Hematopoietic multipotent progenitor cell treated with erythropoietin and hydrocortisone succinate and interleukin-3 and kit ligand, for 8 days (in vitro differentiated cells): ENCODE data around the gene SMC4.
"Not testable (repeated sequence)": the region's sequence is repeated elsewhere in the genome, so short reads cannot be mapped to it uniquely, and the experiment has no call there.

Experiments used
- DNase-seq: peaks from one replicate; pipeline ENCODE4 v3.0.0-alpha.2; 2015

SMC4 gene

GRCh38 chr3:160447544-160447943 is 48.1 kb downstream of the SMC4 start:
- peak; percentile 70 for DNase-seq

DNA sequence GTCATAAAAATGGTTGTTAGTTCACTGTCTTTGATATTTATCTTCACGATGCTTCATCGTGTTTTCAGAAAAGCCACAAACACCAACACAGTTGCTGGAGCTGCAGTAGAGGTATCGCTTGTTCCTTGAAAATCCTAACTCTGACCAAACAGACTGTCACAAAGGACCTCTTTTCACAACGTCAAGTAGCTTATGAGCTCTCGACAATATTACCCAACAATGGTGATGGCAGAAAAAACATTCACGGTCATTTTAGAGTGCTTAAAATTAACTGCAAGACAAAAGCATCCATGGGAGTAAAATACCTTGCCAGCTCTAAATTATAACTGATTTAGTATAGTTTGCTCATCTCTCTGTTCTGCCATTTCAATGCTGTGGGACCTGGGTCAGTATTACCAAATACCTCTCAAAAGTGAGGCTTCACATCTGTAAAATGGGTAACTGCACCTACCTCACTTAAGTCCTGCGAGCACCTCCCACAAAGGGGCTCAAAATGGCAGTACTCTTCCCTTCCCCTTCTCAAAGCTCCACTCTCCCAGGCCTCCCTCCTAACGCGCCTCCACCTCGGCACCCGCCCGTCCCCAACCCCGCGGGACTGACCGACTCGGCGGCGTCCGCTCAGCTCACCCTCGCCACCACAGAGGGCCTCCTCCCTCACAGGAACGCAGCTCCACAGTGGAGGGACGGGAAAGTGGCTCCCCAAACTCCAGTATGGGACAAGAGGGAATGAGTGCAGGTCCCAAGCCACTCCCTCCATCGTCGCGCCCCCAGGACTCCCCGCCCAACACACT is 49.6 kb downstream of the SMC4 start:
- DNase-seq = peak; percentile 80

- peak; percentile 97 for DNase-seq
Measured at GRCh38 chr3:160449636-160450598, 50.5 kb downstream of the SMC4 start, which contains the start of gene TRIM59. Gene TRIM59, minus strand, starts transcription at chr3:160449786. Its CDS starts 10,603 bp downstream, at chr3:160439183.

DNA sequence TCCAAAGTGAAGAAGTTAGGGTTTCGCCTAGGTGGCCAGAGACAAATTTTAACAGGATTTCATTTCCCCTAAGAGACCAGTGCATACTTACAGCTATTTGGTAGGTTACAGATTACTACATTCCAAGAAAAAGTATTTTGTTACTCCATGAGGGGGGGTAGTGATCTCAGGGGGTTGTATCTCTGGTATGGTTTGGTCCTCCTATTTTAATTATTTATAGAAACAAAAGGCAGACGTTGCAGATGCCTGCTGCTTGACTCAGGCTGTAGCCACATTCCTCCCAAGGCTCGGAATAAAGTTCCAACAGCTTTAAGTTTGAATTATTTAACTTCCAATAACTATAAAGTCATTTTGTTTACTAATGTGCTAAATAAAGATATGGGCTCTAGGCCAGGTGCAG is 51.4 kb downstream of the SMC4 start:
- DNase-seq = no peak

DNA sequence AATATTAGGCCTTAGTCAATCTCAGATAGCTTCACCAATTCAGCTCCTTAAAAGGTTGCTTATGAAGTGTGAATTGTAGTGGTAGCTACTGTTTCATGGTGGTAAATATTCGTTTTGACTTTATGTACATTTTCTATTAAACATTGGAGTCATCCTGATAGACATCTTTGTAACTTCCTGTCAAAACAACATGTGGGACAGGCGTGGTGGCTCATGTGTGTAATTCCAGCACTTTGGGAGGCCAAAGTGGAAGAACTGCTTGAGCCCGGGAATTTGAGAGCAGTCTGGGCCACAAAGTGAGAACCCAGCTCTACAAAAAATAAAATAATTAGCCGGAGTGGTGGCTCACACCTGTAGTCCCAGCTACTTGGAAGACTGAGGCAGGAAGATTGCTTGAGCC is 52.2 kb downstream of the SMC4 start:
- no peak for DNase-seq

DNA sequence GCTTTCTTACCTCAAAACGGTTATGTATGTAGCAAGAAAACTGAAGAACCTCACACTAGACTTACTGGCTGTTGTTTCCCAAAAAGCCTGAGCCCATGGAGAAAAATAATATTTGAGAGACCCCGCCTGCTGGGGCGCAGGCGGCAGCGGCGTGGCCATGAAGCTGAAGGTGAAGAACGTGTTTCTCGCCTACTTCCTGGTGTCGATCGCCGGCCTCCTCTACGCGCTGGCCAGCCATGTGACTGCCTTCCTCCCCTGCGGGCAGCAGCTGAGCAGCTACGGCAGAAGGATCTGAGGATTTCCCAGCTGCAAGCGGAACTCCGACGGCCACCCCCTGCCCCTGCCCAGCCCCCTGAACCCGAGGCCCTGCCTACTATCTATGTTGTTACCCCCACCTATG is 52.8 kb downstream of the SMC4 start:
- not testable (repeated sequence) for DNase-seq

GRCh38 chr3:160454995-160455394 is 55.5 kb downstream of the SMC4 start:
- no peak for DNase-seq

- no peak for DNase-seq
Measured at GRCh38 chr3:160455846-160456245, 56.4 kb downstream of the SMC4 start.

DNA sequence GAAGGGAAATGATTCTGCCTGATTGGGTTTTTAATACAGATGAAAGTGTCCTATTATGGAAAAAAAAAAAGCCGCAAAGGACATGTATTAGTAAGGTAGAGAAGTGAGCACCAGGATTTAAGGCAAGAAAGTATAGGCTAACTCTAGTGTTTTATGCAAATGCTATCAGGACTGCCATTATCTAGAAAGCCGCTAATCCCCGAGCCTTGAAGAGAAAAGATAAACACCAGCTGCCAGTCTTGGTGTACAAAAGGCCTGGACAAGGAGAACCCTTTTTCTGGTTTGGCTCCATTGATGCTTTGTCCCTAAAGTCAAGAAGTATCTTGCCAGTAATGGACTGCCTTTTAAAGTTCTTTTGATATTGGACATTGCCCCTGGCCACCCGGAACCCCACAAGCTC is 58.7 kb downstream of the SMC4 start:
- no peak for DNase-seq

DNA sequence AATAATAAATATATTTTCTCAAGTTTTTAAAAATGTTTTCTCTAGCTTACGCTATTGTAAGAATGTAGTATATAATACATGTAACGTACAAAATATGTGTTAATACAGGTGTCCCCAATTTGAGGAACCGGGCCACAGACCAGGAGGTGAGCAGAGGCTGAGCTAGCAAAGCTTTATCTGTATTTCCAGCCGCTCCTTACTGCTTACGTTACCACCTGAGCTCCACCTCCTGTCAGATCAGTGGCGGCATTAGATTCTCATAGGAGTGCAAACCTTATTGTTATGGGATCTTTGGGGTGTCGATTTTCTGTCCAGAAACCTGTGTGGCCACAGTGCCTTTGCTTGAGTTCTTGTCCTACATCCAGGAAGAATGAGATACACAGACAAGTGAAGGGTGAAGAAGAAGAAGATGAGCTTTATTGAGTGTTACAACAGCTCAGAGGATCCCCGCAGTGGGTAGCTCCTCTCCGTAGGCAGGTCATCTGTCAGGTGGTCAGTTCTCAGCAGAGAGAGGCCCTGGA is 60.1 kb downstream of the SMC4 start:
- no peak for DNase-seq

GRCh38 chr3:160460033-160460432 is 60.6 kb downstream of the SMC4 start:
- DNase-seq = no peak

DNA sequence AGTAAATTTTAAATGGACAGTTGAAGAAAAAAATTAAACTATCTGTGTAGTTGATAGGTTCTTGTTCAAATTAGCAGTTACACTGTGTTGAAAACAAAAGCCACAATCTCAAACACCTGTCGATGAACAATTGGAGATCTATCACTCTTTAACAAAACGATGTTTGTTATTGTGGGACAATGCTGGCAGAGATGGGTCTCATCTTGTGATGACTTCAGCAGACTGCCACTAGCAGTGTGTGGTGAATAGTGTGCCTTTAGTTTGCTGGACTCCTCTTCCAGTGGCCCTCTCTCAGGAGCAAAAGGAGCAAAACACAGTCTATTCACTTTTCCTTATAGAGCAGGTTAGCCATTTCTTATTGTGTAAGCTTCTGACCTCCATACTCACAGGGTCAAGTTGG is 64.9 kb downstream of the SMC4 start:
- DNase-seq = no peak

DNA sequence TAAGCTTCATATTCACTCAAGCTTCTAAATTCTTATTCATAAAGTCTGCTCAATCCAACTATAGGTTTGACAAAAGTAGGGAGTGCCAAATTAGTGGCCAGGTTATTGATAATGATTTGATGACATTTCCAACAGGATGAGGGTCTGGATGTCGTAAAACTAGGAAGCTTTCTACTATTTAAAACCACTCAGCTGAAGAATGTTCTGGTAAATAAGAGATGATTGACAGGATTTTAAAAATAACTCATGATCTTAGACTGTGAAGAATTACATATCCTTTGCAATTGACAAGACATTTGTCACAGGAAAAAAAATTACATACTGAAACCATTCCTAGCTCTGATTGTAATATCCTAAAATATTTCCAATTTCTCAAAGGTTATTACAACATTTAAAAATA is 65.5 kb downstream of the SMC4 start:
- no peak for DNase-seq

DNA sequence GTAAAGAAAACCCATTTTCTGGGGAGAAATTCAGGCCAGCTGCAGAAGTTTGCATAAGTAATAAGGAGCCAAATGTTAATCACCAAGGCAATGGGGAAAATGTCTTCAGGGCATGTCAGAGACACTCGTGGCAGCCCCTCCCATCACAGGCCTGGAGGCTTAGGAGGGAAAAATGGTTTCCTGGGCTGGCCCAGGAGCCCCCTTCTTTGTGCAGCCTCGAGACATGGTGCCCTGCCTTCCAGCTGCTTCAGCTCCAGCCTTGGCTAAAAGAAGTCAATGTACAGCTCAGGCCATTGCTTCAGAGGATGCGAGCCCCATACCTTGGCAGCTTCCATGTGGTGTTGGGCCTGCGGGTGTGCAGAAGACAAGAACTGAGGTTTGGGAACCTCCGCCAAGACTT is 70.7 kb downstream of the SMC4 start:
- no peak for DNase-seq

GRCh38 chr3:160471892-160472291 is 72.4 kb downstream of the SMC4 start:
- DNase-seq = no peak

DNA sequence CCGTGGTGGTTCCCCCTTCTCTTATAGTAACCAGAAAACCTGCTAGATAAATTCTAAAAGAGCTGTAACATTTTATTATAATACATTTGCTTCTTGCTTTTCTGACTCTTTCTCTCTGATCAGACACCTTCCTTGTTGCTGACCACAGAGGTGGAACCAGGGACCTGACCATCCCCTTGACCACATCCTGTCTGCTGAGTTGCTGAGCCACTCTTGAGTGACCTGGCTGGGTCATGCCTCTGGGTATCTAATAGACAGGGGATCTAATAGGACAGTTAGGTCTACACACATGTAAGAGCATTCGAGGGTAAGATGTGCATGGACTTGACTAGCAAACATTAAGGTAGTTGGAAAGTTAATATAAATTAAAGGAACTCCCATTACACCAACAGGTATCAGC is 72.9 kb downstream of the SMC4 start:
- DNase-seq = no peak

DNA sequence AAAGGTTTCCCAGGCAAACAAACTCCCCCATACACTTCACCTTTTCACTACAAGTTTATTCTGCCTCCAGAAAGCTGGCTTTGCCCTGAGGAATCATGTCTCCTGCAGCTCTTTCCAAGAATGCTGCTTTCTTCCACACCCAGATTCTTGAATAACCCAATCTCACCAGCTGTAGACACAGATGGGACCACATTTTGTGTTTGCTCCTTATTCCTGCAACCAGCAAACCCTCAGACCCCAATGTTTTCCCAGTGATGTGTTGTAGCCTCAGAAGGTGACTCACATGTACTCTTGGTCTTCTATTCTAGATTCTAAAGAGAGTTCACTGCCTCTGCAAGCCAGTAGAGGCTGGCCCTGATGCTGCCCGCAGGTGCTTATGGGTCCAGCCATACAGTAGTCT is 73.8 kb downstream of the SMC4 start:
- no peak for DNase-seq

- DNase-seq = no peak
Measured at GRCh38 chr3:160473978-160474377, 74.5 kb downstream of the SMC4 start.

GRCh38 chr3:160474416-160474838 is 75.0 kb downstream of the SMC4 start:
- no peak for DNase-seq

GRCh38 chr3:160475153-160475552 is 75.7 kb downstream of the SMC4 start:
- DNase-seq = no peak

GRCh38 chr3:160475884-160476283 is 76.4 kb downstream of the SMC4 start:
- no peak for DNase-seq

DNA sequence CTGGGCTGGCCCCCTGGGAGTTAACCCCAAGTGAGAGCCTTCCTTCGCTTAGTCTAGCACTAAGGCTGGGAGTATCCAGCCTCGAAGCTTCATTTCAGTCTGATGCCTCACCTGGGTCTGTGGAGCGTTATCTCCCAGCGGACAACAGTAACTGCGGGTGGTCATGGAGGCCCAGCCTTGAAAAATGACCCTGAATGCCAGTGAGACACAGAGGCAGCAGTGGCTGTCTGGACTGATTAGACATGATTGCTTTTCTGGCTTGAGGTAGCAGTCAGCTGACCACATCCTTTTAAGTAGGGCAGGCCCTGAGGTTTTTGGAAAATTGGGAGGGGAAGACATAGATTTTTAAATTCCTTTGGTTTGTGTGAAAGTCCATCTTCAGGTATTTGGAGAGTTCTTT is 78.3 kb downstream of the SMC4 start:
- DNase-seq = no peak

DNA sequence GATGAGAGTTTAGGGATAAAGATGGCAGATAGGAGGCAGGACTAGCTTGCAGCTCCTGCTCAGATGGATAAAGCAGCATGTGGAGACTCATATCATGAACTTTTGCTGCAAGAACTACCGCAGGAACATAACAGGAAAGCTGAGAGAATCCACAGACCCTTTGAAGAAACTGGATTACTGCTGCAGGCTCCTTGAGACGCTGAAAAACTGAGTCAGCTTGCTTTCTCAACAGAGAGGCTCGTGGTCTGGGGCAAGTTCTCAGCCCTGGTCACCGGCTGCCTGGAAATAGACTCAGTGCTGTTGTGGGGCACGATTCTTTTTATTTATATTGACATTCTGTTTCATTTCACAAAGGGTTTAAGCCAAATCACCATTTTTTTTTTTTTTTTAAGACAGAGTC is 78.9 kb downstream of the SMC4 start:
- no peak for DNase-seq

DNA sequence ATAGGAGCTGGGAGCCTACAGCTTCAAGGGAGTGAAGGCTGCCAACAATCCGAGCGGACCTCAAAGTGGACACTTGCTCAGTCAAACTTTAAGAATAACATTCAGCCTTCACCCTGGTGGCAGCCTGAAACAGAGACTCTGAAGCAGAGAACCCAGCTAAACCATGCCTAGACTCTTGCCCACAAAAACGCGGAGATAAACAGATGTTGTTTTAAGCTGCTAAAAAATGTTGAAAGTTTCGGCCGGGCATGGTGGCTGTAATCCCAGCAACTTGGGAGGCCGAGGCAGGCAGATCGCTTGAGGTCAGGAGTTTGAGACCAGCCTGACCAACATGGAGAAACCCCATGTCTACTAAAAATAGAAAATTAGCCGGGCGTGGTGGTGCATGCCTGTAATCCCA is 79.9 kb downstream of the SMC4 start:
- DNase-seq = no peak
